Vagina (tissue), 2 donors: ENCODE measurements around the gene HEPHL1.

Source experiments
- POLR2A ChIP-seq, 2 donors: fragments of 450-650 bp; IDR thresholded peaks; one replicate each; pipeline ENCODE4 v1.6.1; 2017; ENCODE audit warnings: antibody characterized with exemption in 2 of 2, mild to moderate bottlenecking in 2 of 2, moderate library complexity in 2 of 2
- POLR2AphosphoS5 ChIP-seq, 2 donors: sonication (generic); formaldehyde crosslinking; IDR thresholded peaks; one replicate each; pipeline ENCODE4 v1.9.0; 2017; ENCODE audit warnings: antibody characterized with exemption in 2 of 2, mild to moderate bottlenecking in 2 of 2, low read depth in 1 of 2; ENCODE audit not compliant: insufficient read depth in 1 of 2
- TF ChIP-seq, protein P1 (sequence below), 3 experiments: fragments of 450-650 bp in 2 of 3; fragments of 200-600 bp in 1 of 3; sonication (generic) in 1 of 3; IDR thresholded peaks; one replicate each; pipeline ENCODE4 v1.5.1; 2017 to 2019; ENCODE audit warnings: antibody characterized with exemption in 3 of 3, mild to moderate bottlenecking in 2 of 3, moderate library complexity in 2 of 3

GRCh38 chr11:94100253-94100652 is 79.1 kb downstream of the HEPHL1 start:
- no peak for TF ChIP-seq POLR2AphosphoS5 (IDR thresholded peaks at IDR 0.05; ENCODE audit: insufficient read depth in 1 of 2, low read depth in 1 of 2)
- TF ChIP-seq, protein P1, sequence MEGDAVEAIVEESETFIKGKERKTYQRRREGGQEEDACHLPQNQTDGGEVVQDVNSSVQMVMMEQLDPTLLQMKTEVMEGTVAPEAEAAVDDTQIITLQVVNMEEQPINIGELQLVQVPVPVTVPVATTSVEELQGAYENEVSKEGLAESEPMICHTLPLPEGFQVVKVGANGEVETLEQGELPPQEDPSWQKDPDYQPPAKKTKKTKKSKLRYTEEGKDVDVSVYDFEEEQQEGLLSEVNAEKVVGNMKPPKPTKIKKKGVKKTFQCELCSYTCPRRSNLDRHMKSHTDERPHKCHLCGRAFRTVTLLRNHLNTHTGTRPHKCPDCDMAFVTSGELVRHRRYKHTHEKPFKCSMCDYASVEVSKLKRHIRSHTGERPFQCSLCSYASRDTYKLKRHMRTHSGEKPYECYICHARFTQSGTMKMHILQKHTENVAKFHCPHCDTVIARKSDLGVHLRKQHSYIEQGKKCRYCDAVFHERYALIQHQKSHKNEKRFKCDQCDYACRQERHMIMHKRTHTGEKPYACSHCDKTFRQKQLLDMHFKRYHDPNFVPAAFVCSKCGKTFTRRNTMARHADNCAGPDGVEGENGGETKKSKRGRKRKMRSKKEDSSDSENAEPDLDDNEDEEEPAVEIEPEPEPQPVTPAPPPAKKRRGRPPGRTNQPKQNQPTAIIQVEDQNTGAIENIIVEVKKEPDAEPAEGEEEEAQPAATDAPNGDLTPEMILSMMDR (IDR thresholded peaks at IDR 0.05) = no peak
- TF ChIP-seq POLR2A (IDR thresholded peaks at IDR 0.05) = no peak
